ENCODE measurements around the gene FXYD1. TPM values are rescaled to one million over a fixed set of nuclear protein-coding genes. Genes with fewer than 3 reads are reported as not detected.

Gene FXYD1
- polyA plus RNA-seq, 1 of the 3 experiments (the other 2 are of a cell fraction): 0.12 TPM

GRCh38 chr19:35089554-35089953 is 49.1 kb upstream of the FXYD1 start:
- Histone ChIP-seq H3K4me3 (ENCODE audit: low read depth in 2 of 2, low read length in 1 of 2) (no peak overlapping the region), H3K36me3 (replicated peaks in 1 of 2; ENCODE audit: control insufficient read depth in 1 of 2, insufficient read depth in 2 of 2, low read length in 1 of 2) (no peaks in the 10 kb centered on the region), H2AFZ (ENCODE audit: low read depth) (no peak overlapping the region), H3K4me1 (ENCODE audit: control insufficient read depth in 1 of 2, insufficient read depth in 2 of 2, low read depth in 1 of 2, low read length in 1 of 2) (peaks cover 10 to 15% of the 10 kb centered on the region in 2 experiments; a peak in 2 of 4 replicates), H3K9me2 (no peaks in the 10 kb centered on the region), H3K9ac (no peak overlapping the region), H4K20me1 (ENCODE audit: insufficient read depth) (no peaks in the 10 kb centered on the region), H3K79me2 (ENCODE audit: insufficient read depth) (no peaks in the 10 kb centered on the region), H3K27ac (ENCODE audit: low read depth in 2 of 2, low read length in 1 of 2) (no peak overlapping the region), H3K4me2 (no peak overlapping the region), H3F3A (replicated peaks; ENCODE audit: insufficient read depth) (no peaks in the 10 kb centered on the region), H3K9me3 (no peaks in the 10 kb centered on the region), H3K27me3 (ENCODE audit: insufficient read depth) (no peaks in the 10 kb centered on the region)
- DNase-seq: no peak
- ChIA-PET POLR2A (no interaction called here), CTCF (interaction anchor here (0.7 to 5.0 kb wide), 13 partner anchors 8 to 68 kb away, joined by 3 to 49 read pairs (median 5); partner anchors contain the start of genes FXYD3 and LGI4)
- TF ChIP-seq USF1 (IDR thresholded peaks at IDR 0.05; ENCODE audit: borderline replicate concordance, low read depth) (no peak), GATA2 (CRISPR knock-in tag; IDR thresholded peaks at IDR 0.05) (no peak), MXI1 (IDR thresholded peaks at IDR 0.05; ENCODE audit: low read depth, low read length) (no peak), USF2 (IDR thresholded peaks at IDR 0.05; ENCODE audit: borderline replicate concordance, low read depth, low read length) (no peak), RFX5 (IDR thresholded peaks at IDR 0.05; ENCODE audit: low read length) (no peak), RCOR1 (IDR thresholded peaks at IDR 0.05; ENCODE audit: low read length) (no peak), YY1 (IDR thresholded peaks at IDR 0.05; ENCODE audit: low read depth) (no peak), POLR2AphosphoS5 (IDR thresholded peaks at IDR 0.05; ENCODE audit: low read depth, low read length) (no peak), REST (IDR thresholded peaks at IDR 0.05; ENCODE audit: low read depth, low read length) (no peak), TCF12 (IDR thresholded peaks at IDR 0.05) (no peak), GABPA (IDR thresholded peaks at IDR 0.05; ENCODE audit: low read depth) (no peak), FOXM1 (IDR thresholded peaks at IDR 0.05; ENCODE audit: low read depth) (no peak), NFIC (IDR thresholded peaks at IDR 0.05; ENCODE audit: borderline replicate concordance) (no peak), RAD21 (IDR thresholded peaks at IDR 0.05; ENCODE audit: low read length) (no peak), MEF2A (IDR thresholded peaks at IDR 0.05; ENCODE audit: borderline replicate concordance, low read depth) (no peak)
- 79% methylated on average over 8 of the region's 8 CpGs for WGBS (ENCODE audit: low lambda C conversion rate)

Measured in SK-N-SH (cell line).